HCT116 (cell line): ENCODE measurements around the gene HMX1. TPM values are rescaled to one million over a fixed set of nuclear protein-coding genes. Genes with fewer than 3 reads are reported as not detected.

Source experiments
- ATAC-seq: fragments of 200-7000 bp; cut with Tn5 transposase; 2 replicates; pipeline ENCODE4 v1.9.1; 2020; ENCODE audit warnings: mild to moderate bottlenecking, moderate library complexity
- BruUV-seq: library from RNA; stranded (reverse); fragments of 400-500 nt; replicated peaks from 2 replicates; lab custom pipeline; 2021; lab: Mats Ljungman, UMichigan
- CTCF ChIA-PET: fragments of 300-600 bp; sonication (Branson Sonifier 250); formaldehyde crosslinking; loops from one replicate; lab custom pipeline; 2021; ENCODE audit warnings: antibody characterized with exemption; lab: Charles Lee
- POLR2A ChIA-PET: fragments of 300-600, 350-600 bp; sonication (Branson Sonifier 250); formaldehyde crosslinking; loops from one replicate; lab custom pipeline; 2021; ENCODE audit warnings: antibody characterized with exemption; lab: Charles Lee
- RAD21 ChIA-PET, 2 experiments: fragments of 300-600 bp; sonication (Branson Sonifier 250); formaldehyde crosslinking; loops; one replicate each; lab custom pipeline; 2023; ENCODE audit warnings: low total read pairs in 2 of 2; ENCODE audit not compliant: uncharacterized antibody in 2 of 2, unreplicated experiment in 2 of 2, low non-redundant PET in 1 of 2; lab: Charles Lee
- DNase-seq: peaks from one replicate; pipeline ENCODE4 v3.0.0-alpha.2; 2010; ENCODE audit warnings: low read depth, low spot score
- H2AFZ ChIP-seq: fragments of 200-600 bp; shearing (Covaris generic), sonication (generic); 2 replicates; pipeline ENCODE4 v1.6.1; 2017; ENCODE audit warnings: low read depth, mixed run types, mixed read lengths, antibody characterized with exemption, low read length; ENCODE audit not compliant: poor library complexity, severe bottlenecking
- H3K27ac ChIP-seq: 2 replicates; pipeline ENCODE4 v1.5.1; 2012; ENCODE audit warnings: low read depth, low read length
- H3K27me3 ChIP-seq: fragments of 200-600 bp; sonication (generic); 2 replicates; pipeline ENCODE4 v1.6.1; 2016; ENCODE audit warnings: mixed run types, low read length, mixed read lengths; ENCODE audit not compliant: insufficient read depth
- H3K36me3 ChIP-seq, 2 experiments: fragments of 200-500 bp in 1 of 2; fragments of 200-600 bp in 1 of 2; sonication (Bioruptor generic) in 1 of 2; sonication (generic) in 1 of 2; 2 replicates each; pipeline versions ENCODE4 v1.5.1 to v1.6.1; 2014 to 2016; ENCODE audit warnings: low read length in 2 of 2, inconsistent platforms in 1 of 2, mixed read lengths in 1 of 2, mixed run types in 1 of 2; ENCODE audit not compliant: insufficient read depth in 2 of 2, control insufficient read depth in 1 of 2
- H3K4me1 ChIP-seq, 2 experiments: fragments of 200-600 bp in 1 of 2; sonication (generic) in 1 of 2; 2 replicates each; pipeline versions ENCODE4 v1.5.1 to v1.6.1; 2012 to 2017; ENCODE audit warnings: low read length in 2 of 2, inconsistent platforms in 1 of 2, mild to moderate bottlenecking in 1 of 2, mixed read lengths in 1 of 2, mixed run types in 1 of 2, moderate library complexity in 1 of 2; ENCODE audit not compliant: insufficient read depth in 2 of 2, control insufficient read depth in 1 of 2
- H3K4me2 ChIP-seq: fragments of 200-600 bp; sonication (generic); 2 replicates; pipeline ENCODE4 v1.6.1; 2017; ENCODE audit warnings: mixed run types, low read length, mixed read lengths
- H3K4me3 ChIP-seq, 2 experiments: fragments of 200-600 bp in 1 of 2; sonication (generic) in 1 of 2; replicated peaks in 1 of 2; 2 replicates each; pipeline ENCODE4 v1.5.1; 2011 to 2016; ENCODE audit warnings: low read length in 2 of 2, control low read depth in 1 of 2, low read depth in 1 of 2, mild to moderate bottlenecking in 1 of 2, mixed read lengths in 1 of 2, mixed run types in 1 of 2
- H3K79me2 ChIP-seq: fragments of 200-600 bp; sonication (generic); 2 replicates; pipeline ENCODE4 v1.6.1; 2017; ENCODE audit warnings: mild to moderate bottlenecking, mixed run types, low read length, moderate library complexity, mixed read lengths; ENCODE audit not compliant: insufficient read depth
- H3K9ac ChIP-seq: fragments of 200-600 bp; sonication (generic); 2 replicates; pipeline ENCODE4 v1.6.1; 2016; ENCODE audit warnings: low read length, mixed read lengths
- H3K9me2 ChIP-seq: fragments of 200-600 bp; sonication (generic), shearing (Covaris generic); 2 replicates; pipeline ENCODE4 v1.6.1; 2017; ENCODE audit warnings: mixed run types, mild to moderate bottlenecking, moderate library complexity; ENCODE audit not compliant: insufficient read depth
- H3K9me3 ChIP-seq, 2 experiments: fragments of 200-500 bp in 1 of 2; fragments of 200-600 bp in 1 of 2; sonication (Bioruptor generic) in 1 of 2; sonication (generic) in 1 of 2; 2 replicates each; pipeline ENCODE4 v1.6.1; 2014 to 2017; ENCODE audit warnings: low read length in 2 of 2, mixed read lengths in 2 of 2, inconsistent platforms in 1 of 2, low read depth in 1 of 2, mild to moderate bottlenecking in 1 of 2, mixed run types in 1 of 2, moderate library complexity in 1 of 2; ENCODE audit not compliant: control insufficient read depth in 1 of 2, insufficient read depth in 1 of 2
- H4K20me1 ChIP-seq: fragments of 200-600 bp; sonication (generic), shearing (Covaris generic); 2 replicates; pipeline ENCODE4 v1.6.1; 2017; ENCODE audit warnings: mixed run types, mild to moderate bottlenecking, moderate library complexity; ENCODE audit not compliant: insufficient read depth
- ATF3 ChIP-seq: IDR thresholded peaks from 2 replicates; pipeline ENCODE4 v1.6.1; 2012
- CEBPB ChIP-seq: IDR thresholded peaks from 2 replicates; pipeline ENCODE4 v1.6.1; 2012; ENCODE audit warnings: low read depth
- CTCF ChIP-seq, 3 experiments: fragments of 200-600 bp in 1 of 3; sonication (generic) in 1 of 3; IDR thresholded peaks in 2 of 3; conservative IDR thresholded peaks in 1 of 3; 2 replicates each; pipeline ENCODE4 v1.5.1; 2012 to 2017; ENCODE audit warnings: low read depth in 2 of 3, low read length in 2 of 3, antibody characterized with exemption in 1 of 3, borderline replicate concordance in 1 of 3, control low read depth in 1 of 3, mild to moderate bottlenecking in 1 of 3, mixed read lengths in 1 of 3, mixed run types in 1 of 3, moderate library complexity in 1 of 3; ENCODE audit not compliant: insufficient read depth in 1 of 3
- EGR1 ChIP-seq: IDR thresholded peaks from 2 replicates; pipeline ENCODE4 v1.6.1; 2012; ENCODE audit warnings: low read depth
- ELF1 ChIP-seq: IDR thresholded peaks from 2 replicates; pipeline ENCODE4 v1.6.1; 2012; ENCODE audit warnings: low read depth, borderline replicate concordance
- EZH2phosphoT487 ChIP-seq: fragments of 200-600 bp; IDR thresholded peaks from 2 replicates; pipeline ENCODE4 v1.6.1; 2018; ENCODE audit warnings: antibody characterized with exemption, borderline replicate concordance
- JUND ChIP-seq: IDR thresholded peaks from 2 replicates; pipeline ENCODE4 v1.6.1; 2012
- POLR2A ChIP-seq: IDR thresholded peaks from 2 replicates; pipeline ENCODE4 v1.7.0; 2011; ENCODE audit warnings: borderline replicate concordance; ENCODE audit not compliant: insufficient read depth, insufficient read length; ENCODE audit errors: extremely low read depth
- RAD21 ChIP-seq: IDR thresholded peaks from 2 replicates; pipeline ENCODE4 v1.6.1; 2012; ENCODE audit warnings: low read depth, mild to moderate bottlenecking
- REST ChIP-seq: IDR thresholded peaks from 2 replicates; pipeline ENCODE4 v1.6.1; 2012; ENCODE audit warnings: low read depth
- SIN3A ChIP-seq: IDR thresholded peaks from 2 replicates; pipeline ENCODE4 v1.6.1; 2012; ENCODE audit warnings: low read depth
- SRF ChIP-seq: IDR thresholded peaks from 2 replicates; pipeline ENCODE4 v1.6.1; 2012; ENCODE audit warnings: low read depth
- TCF7L2 ChIP-seq: IDR thresholded peaks from 2 replicates; pipeline ENCODE4 v1.7.0; 2011; ENCODE audit warnings: borderline replicate concordance, inconsistent platforms; ENCODE audit not compliant: insufficient read depth, insufficient read length; ENCODE audit errors: extremely low read depth
- YY1 ChIP-seq: IDR thresholded peaks from 2 replicates; pipeline ENCODE4 v1.6.1; 2011; ENCODE audit warnings: low read length, low read depth, moderate library complexity, mild to moderate bottlenecking; ENCODE audit not compliant: insufficient replicate concordance; ENCODE audit errors: extremely low read depth
- intact Hi-C: fragments of 100-400 bp; cut with micrococcal nuclease; formaldehyde crosslinking; loops from 2 replicates; pipeline ENCODE4 v1.10.0; 2022
- total RNA-seq: library from RNA; stranded (reverse); gene quantifications from one replicate; pipeline ENCODE4 v1.2.1, GENCODE V29; 2021; ENCODE audit not compliant: unreplicated experiment

HMX1 gene
- total RNA-seq, 1 experiment from 2014 or later: 0.39 TPM

GRCh38 chr4:8874003-8874895 is 2.6 kb upstream of the HMX1 start:
- no peaks in the 10 kb centered on the region for H3K79me2 ChIP-seq
- intact Hi-C loops: no loop called here
- no TSS peak for BruUV-seq
- ChIA-PET CTCF (no interaction called here), RAD21 (no interaction called here), POLR2A (no interaction called here)
- no peak overlapping the region for H2AFZ ChIP-seq
- TF ChIP-seq CTCF (IDR thresholded peaks at IDR 0.05 in 2 of 3, conservative IDR thresholded peaks at IDR 0.05 in 1 of 3; ENCODE audit: borderline replicate concordance in 1 of 3, insufficient read depth in 1 of 3, low read depth in 2 of 3, low read length in 2 of 3): no peak
- no peak for TF ChIP-seq ELF1
- no peak for TF ChIP-seq CEBPB
- no peak for TF ChIP-seq EGR1
- TF ChIP-seq REST: no peak
- no peak for TF ChIP-seq TCF7L2
- no peak for TF ChIP-seq SIN3A
- no peak for TF ChIP-seq JUND
- no peak for TF ChIP-seq POLR2A
- no peak for TF ChIP-seq YY1
- no peak for TF ChIP-seq SRF
- TF ChIP-seq ATF3: no peak
- no peak for TF ChIP-seq EZH2phosphoT487
- TF ChIP-seq RAD21: no peak
- H3K27me3 ChIP-seq: peaks cover 7% of the 10 kb centered on the region; the same call in 1 of the 2 replicates
- H3K9me2 ChIP-seq: no peaks in the 10 kb centered on the region
- H3K4me2 ChIP-seq: no peak overlapping the region
- H3K9ac ChIP-seq: no peak overlapping the region
- no peak overlapping the region for H3K4me3 ChIP-seq
- DNase-seq (no peak), ATAC-seq (no peak)
- no peaks in the 10 kb centered on the region for H4K20me1 ChIP-seq
- no peak overlapping the region for H3K27ac ChIP-seq
- no peaks in the 10 kb centered on the region for H3K4me1 ChIP-seq
- H3K36me3 ChIP-seq: no peaks in the 10 kb centered on the region
- no peaks in the 10 kb centered on the region for H3K9me3 ChIP-seq
